ENCODE results near the gene DNAAF3. TPM values are rescaled to one million over a fixed set of nuclear protein-coding genes. Genes with fewer than 3 reads are reported as not detected.

Gene DNAAF3

DNA sequence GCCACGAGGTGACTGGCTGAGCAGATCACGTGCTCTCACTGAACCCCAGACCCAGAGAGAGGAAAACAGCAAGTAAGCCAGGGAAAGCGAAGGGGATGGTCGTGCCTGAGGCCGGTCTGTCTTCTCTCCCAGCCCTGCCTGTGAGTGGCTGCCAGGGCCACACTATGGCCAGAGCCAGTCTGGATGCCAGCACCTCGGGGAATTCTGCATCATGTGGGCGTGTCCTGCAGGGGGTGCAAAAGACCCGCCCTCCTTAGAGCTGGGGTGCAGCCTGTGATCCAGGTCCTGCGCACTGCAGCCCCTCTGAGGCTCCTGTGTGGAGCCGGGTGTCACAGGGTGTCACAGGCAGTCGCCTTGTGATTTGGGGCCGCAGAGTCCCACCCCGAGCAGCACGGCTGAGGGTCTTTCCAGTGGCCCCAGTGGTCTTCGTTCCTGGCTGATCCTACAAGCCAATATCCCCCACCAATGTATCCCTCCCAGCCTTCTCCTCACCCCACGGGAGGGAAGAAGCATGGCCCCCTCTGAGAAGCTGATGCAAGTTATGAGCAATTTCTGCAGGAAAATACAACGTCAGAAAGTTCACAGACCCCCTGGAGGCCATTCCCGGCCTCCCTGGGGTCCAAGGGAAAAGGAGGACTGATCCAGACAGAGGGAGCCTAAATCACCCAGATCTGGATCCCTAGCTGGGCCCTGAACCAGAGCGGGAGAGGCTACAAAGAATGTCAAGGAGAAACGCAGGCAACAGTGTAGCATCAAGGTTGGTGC is 56.7 kb downstream of the DNAAF3 start:
- no peak overlapping the region for H3K23ac ChIP-seq (ENCODE audit: low read depth, low read length, poor library complexity)
- H3K18ac ChIP-seq (ENCODE audit: low read length) = no peak overlapping the region
- H3K9ac ChIP-seq (ENCODE audit: low read depth, low read length, poor library complexity) = no peak overlapping the region
- no peak overlapping the region for H3K4me3 ChIP-seq (ENCODE audit: low read length in 2 of 2)
- no peak overlapping the region for H4K91ac ChIP-seq (ENCODE audit: low read depth, low read length, poor library complexity)
- no peak overlapping the region for H2AK5ac ChIP-seq (ENCODE audit: low read depth, low read length)
- peaks cover 14 to 56% of the 10 kb centered on the region in 2 donors for H3K36me3 ChIP-seq (replicated peaks in 1 of 2; ENCODE audit: control insufficient read depth in 2 of 2, insufficient read depth in 2 of 2, low read length in 2 of 2)
- peaks cover 21% of the 10 kb centered on the region for H3K79me1 ChIP-seq (ENCODE audit: low read depth, low read length)
- H3K27ac ChIP-seq (replicated peaks; ENCODE audit: low read length) = no peak overlapping the region
- H3K9me3 ChIP-seq (replicated peaks in 1 of 2; ENCODE audit: control insufficient read depth in 2 of 2, insufficient read depth in 1 of 2, low read depth in 1 of 2, low read length in 2 of 2) = peaks cover 0 to 3% of the 10 kb centered on the region in 2 donors
- H2BK12ac ChIP-seq (ENCODE audit: low read length) = no peak overlapping the region
- no CpG with 5 or more reads among the region's 20 CpGs for WGBS, 2 donors (ENCODE audit: extremely low coverage in 2 of 2, insufficient read length in 2 of 2, insufficient replicate concordance in 1 of 2)
- no peak overlapping the region for H3K14ac ChIP-seq (ENCODE audit: low read length)
- no peak overlapping the region for H3K4me2 ChIP-seq (ENCODE audit: insufficient read depth, low read length, poor library complexity, severe bottlenecking)
- no peak overlapping the region for H2BK15ac ChIP-seq (ENCODE audit: low read length)
- no peak overlapping the region for H4K8ac ChIP-seq (ENCODE audit: low read depth, low read length)
- no peak overlapping the region for H2BK120ac ChIP-seq (ENCODE audit: low read depth, low read length)
- no peak overlapping the region for H3K4ac ChIP-seq (ENCODE audit: low read length)
- H2BK5ac ChIP-seq (ENCODE audit: low read length) = no peak overlapping the region
- H3K27me3 ChIP-seq (ENCODE audit: control insufficient read depth in 3 of 3, insufficient read depth in 3 of 3, low read depth in 1 of 3, low read length in 3 of 3) = no peaks in the 10 kb centered on the region
- H2AFZ ChIP-seq (ENCODE audit: low read length) = no peak overlapping the region
- DNase-seq (ENCODE audit: low spot score) = no peak
- H3K4me1 ChIP-seq (ENCODE audit: control insufficient read depth in 2 of 2, insufficient read depth in 1 of 2, low read depth in 1 of 2, low read length in 2 of 2) = peaks cover 18 to 21% of the 10 kb centered on the region in 2 donors

Small RNAs within 50 kb of the gene (small RNA-seq; reads per million reads assigned to genes)
- gene MIR7975 (ENCODE audit: insufficient read depth) = not detected
- gene RF01210 (ENCODE audit: insufficient read depth) = not detected
